K562 (cell line): ENCODE results near the gene GDF2. TPM values are rescaled to one million over a fixed set of nuclear protein-coding genes. Genes with fewer than 3 reads are reported as not detected.

Experiments used
- CTBP1 ChIP-seq: fragments of 450-650 bp; IDR thresholded peaks from 2 replicates; pipeline ENCODE4 v1.6.1; 2016; ENCODE audit warnings: borderline replicate concordance
- MXI1 ChIP-seq: IDR thresholded peaks from 2 replicates; pipeline ENCODE4 v1.6.1; 2011; ENCODE audit warnings: low read depth, mild to moderate bottlenecking, improper control_type of control experiment, low read length
- PHB ChIP-seq: fragments of 250-450 bp; sonication (Bioruptor Pico); IDR thresholded peaks from 2 replicates; pipeline ENCODE4 v1.5.0; 2021
- RB1 ChIP-seq: fragments of 450-650 bp; IDR thresholded peaks from 2 replicates; pipeline ENCODE4 v1.6.1; 2017; ENCODE audit warnings: low read depth, mild to moderate bottlenecking
- TFAM ChIP-seq: fragments of 250-450 bp; sonication (Bioruptor Pico); conservative IDR thresholded peaks from 2 replicates; pipeline ENCODE4 v1.5.0; 2021; ENCODE audit warnings: mild to moderate bottlenecking, moderate library complexity
- ZBTB1 ChIP-seq: sonication (generic); formaldehyde crosslinking; IDR thresholded peaks from 2 replicates; pipeline ENCODE4 v1.8.1; 2023; ENCODE audit warnings: missing genetic modification reagents, low read depth, mild to moderate bottlenecking, borderline replicate concordance
- polyA plus RNA-seq, 8 experiments: library from polyadenylated mRNA; depleted of rRNA in 4 of 8; stranded (reverse) in 5 of 8; unstranded in 3 of 8; fragments of >200 nt; fragmentation: Nextera tagmentation in 2 of 8; fragmentation: Illumina TruSeq in 1 of 8; extraction: Ambion mirVana in 2 of 8; extraction: Trizol in 1 of 8; gene quantifications; 2 replicates each; pipeline versions ENCODE4 v1.2.1 to v1.2.3, GENCODE V29; 2011 to 2014; ENCODE audit warnings: inconsistent platforms in 1 of 8, missing spikeins in 1 of 8
- total RNA-seq, 7 experiments: library from RNA; depleted of rRNA in 6 of 7; stranded (reverse); fragments of >200 nt in 6 of 7; fragmentation: Illumina TruSeq in 2 of 7; extraction: Trizol in 2 of 7; gene quantifications; 2 replicates each; pipeline versions ENCODE4 v1.2.1 to v1.2.3, GENCODE V29; 2011 to 2021; ENCODE audit warnings: low replicate concordance in 1 of 7
- TF ChIP-seq, protein P1 (sequence below): sonication (generic); formaldehyde crosslinking; IDR thresholded peaks from 2 replicates; pipeline ENCODE4 v1.8.0; 2022; ENCODE audit warnings: mild to moderate bottlenecking, low read depth, missing genetic modification reagents
- TF ChIP-seq, protein P2 (sequence below), 2 experiments: fragments of 450-650 bp; IDR thresholded peaks; 2 replicates each; pipeline ENCODE4 v1.6.1; 2016; ENCODE audit warnings: mild to moderate bottlenecking in 2 of 2, borderline replicate concordance in 1 of 2, low read depth in 1 of 2, moderate library complexity in 1 of 2
- TF ChIP-seq, protein P3 (sequence below): fragments of 450-650 bp; IDR thresholded peaks from 2 replicates; pipeline ENCODE4 v1.6.1; 2017; ENCODE audit warnings: antibody characterized with exemption, mild to moderate bottlenecking
- TF ChIP-seq, protein P4 (sequence below): sonication (generic); formaldehyde crosslinking; IDR thresholded peaks from 2 replicates; pipeline ENCODE4 v1.8.0; 2022; ENCODE audit warnings: missing genetic modification reagents, mild to moderate bottlenecking, borderline replicate concordance

Gene GDF2
- total and polyA plus RNA-seq, 9 of the 15 experiments (the other 6 are each of a cell fraction or from before 2014, with no cell fraction given), result 0.08 to 0.58 (median 0.27) TPM; not detected in 2

DNA sequence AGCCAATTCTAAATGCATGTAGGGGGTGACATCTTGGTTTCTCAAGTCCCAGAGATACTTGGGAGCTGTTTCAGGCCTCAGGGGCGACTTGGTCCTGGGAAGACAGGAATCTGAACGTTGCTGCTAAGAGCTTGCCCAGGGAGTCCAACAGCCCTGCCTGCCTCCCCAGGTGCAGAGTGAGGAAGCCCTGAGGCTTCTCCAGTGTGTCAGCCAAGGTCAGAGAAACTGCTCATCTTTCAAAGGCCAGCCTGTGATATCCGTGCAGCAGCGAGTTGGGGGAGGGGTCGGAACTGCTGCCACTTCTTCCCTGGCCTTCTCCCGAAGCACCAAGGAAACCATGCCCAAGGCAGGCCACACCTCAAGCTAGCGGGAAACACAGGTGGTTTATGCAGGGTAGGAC is 9.7 kb downstream of the GDF2 start (continued):
- TF ChIP-seq, protein P1, sequence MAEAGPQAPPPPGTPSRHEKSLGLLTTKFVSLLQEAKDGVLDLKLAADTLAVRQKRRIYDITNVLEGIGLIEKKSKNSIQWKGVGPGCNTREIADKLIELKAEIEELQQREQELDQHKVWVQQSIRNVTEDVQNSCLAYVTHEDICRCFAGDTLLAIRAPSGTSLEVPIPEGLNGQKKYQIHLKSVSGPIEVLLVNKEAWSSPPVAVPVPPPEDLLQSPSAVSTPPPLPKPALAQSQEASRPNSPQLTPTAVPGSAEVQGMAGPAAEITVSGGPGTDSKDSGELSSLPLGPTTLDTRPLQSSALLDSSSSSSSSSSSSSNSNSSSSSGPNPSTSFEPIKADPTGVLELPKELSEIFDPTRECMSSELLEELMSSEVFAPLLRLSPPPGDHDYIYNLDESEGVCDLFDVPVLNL (CRISPR knock-in tag), result no peak
- 0 out of 2 replicates have a peak, but pooled peaks have one; percentile 16 for TF ChIP-seq RB1
- TF ChIP-seq MXI1, result no peak
- 0 out of 2 replicates have a peak, but pooled peaks have one; percentile 21 for TF ChIP-seq CTBP1
- TF ChIP-seq, protein P2, sequence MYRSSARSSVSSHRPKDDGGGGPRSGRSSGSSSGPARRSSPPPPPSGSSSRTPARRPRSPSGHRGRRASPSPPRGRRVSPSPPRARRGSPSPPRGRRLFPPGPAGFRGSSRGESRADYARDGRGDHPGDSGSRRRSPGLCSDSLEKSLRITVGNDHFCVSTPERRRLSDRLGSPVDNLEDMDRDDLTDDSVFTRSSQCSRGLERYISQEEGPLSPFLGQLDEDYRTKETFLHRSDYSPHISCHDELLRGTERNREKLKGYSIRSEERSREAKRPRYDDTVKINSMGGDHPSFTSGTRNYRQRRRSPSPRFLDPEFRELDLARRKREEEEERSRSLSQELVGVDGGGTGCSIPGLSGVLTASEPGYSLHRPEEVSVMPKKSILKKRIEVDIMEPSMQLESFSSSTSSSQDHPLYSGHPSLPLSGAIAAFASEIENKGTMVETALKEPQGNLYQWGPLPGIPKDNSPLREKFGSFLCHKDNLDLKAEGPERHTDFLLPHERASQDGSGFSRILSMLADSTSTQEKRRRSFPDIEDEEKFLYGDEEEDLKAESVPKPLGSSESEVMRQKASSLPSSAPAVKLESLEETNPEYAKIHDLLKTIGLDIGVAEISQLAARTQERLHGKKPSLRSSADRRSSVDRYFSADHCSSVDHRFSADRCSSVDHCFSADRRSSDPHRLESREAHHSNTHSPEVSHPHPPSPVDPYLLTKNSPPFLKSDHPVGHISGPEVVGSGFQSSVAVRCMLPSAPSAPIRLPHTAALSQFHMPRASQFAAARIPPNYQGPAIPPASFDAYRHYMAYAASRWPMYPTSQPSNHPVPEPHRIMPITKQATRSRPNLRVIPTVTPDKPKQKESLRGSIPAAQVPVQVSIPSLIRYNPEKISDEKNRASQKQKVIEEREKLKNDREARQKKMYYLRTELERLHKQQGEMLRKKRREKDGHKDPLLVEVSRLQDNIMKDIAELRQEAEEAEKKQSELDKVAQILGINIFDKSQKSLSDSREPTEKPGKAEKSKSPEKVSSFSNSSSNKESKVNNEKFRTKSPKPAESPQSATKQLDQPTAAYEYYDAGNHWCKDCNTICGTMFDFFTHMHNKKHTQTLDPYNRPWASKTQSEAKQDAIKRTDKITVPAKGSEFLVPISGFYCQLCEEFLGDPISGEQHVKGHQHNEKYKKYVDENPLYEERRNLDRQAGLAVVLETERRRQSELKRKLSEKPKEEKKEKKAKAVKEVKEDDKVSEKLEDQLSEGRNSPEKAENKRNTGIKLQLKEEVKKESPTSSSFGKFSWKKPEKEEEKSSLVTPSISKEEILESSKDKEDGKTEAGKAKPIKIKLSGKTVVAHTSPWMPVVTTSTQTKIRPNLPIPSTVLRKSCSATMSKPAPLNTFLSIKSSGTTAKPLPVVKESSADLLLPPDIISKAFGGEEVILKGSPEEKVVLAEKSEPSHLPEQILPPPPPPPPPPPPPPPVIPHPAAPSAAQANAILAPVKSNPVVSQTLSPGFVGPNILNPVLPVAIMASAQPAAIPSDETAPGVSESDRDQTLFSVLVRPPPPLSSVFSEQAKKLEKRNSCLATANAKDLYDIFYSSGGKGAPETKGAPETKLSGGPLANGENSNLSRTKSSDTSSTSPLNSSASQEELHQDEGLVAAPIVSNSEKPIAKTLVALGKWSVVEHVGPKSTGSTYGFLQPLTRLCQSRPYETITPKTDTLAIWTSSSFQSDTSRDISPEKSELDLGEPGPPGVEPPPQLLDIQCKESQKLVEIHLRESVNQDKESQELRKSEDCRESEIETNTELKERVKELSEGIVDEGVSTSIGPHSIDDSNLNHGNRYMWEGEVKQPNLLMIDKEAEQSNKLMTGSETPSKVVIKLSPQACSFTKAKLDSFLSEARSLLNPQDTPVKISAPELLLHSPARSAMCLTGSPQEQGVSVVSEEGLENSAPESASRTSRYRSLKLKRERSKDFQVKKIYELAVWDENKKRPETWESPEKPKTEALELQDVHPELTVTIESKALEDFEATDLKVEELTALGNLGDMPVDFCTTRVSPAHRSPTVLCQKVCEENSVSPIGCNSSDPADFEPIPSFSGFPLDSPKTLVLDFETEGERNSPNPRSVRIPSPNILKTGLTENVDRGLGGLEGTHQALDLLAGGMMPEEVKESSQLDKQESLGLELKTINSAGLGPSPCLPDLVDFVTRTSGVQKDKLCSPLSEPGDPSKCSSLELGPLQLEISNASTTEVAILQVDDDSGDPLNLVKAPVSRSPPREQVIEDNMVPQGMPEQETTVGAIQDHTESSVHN (IDR thresholded peaks at IDR 0.05; ENCODE audit: borderline replicate concordance in 1 of 2, low read depth in 1 of 2), result no peak
- TF ChIP-seq ZBTB1, result no peak
- TF ChIP-seq, protein P3, sequence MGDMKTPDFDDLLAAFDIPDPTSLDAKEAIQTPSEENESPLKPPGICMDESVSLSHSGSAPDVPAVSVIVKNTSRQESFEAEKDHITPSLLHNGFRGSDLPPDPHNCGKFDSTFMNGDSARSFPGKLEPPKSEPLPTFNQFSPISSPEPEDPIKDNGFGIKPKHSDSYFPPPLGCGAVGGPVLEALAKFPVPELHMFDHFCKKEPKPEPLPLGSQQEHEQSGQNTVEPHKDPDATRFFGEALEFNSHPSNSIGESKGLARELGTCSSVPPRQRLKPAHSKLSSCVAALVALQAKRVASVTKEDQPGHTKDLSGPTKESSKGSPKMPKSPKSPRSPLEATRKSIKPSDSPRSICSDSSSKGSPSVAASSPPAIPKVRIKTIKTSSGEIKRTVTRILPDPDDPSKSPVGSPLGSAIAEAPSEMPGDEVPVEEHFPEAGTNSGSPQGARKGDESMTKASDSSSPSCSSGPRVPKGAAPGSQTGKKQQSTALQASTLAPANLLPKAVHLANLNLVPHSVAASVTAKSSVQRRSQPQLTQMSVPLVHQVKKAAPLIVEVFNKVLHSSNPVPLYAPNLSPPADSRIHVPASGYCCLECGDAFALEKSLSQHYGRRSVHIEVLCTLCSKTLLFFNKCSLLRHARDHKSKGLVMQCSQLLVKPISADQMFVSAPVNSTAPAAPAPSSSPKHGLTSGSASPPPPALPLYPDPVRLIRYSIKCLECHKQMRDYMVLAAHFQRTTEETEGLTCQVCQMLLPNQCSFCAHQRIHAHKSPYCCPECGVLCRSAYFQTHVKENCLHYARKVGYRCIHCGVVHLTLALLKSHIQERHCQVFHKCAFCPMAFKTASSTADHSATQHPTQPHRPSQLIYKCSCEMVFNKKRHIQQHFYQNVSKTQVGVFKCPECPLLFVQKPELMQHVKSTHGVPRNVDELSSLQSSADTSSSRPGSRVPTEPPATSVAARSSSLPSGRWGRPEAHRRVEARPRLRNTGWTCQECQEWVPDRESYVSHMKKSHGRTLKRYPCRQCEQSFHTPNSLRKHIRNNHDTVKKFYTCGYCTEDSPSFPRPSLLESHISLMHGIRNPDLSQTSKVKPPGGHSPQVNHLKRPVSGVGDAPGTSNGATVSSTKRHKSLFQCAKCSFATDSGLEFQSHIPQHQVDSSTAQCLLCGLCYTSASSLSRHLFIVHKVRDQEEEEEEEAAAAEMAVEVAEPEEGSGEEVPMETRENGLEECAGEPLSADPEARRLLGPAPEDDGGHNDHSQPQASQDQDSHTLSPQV, result 0 out of 2 replicates have a peak, but pooled peaks have one; percentile 19
- TF ChIP-seq, protein P4, sequence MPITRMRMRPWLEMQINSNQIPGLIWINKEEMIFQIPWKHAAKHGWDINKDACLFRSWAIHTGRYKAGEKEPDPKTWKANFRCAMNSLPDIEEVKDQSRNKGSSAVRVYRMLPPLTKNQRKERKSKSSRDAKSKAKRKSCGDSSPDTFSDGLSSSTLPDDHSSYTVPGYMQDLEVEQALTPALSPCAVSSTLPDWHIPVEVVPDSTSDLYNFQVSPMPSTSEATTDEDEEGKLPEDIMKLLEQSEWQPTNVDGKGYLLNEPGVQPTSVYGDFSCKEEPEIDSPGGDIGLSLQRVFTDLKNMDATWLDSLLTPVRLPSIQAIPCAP (CRISPR knock-in tag), result no peak
- no peak for TF ChIP-seq TFAM (CRISPR knock-in tag)
- no peak for TF ChIP-seq PHB (CRISPR knock-in tag)
